ENCODE results near the gene SLC39A9. TPM values are rescaled to one million over a fixed set of nuclear protein-coding genes. Genes with fewer than 3 reads are reported as not detected.

Gene SLC39A9
- total RNA-seq, 2 donors from 2014 or later = 36.3 to 38.2 TPM

DNA sequence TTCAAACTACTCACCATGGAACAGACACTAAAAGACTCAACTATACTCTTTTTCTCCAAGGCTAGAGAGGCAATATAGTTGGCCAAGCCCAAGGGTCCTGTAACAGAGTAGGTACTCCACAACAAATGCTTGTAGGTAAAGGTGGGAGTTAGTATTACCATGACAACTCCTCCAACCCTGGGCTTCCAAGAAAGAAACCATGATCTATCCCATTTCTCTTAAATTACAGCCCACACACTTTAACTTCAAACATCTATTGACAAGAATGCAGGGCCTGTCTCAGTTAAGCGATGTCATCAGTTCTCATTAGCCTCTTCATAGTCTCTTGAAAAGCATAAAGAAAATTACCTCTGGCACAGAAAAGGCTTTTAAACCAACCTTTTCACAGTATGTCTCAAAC is 25.4 kb upstream of the SLC39A9 start:
- no peaks in the 10 kb centered on the region for H3K9me3 ChIP-seq
- ATAC-seq = no peak
- WGBS, 2 donors = 0 to 96% methylated on average over 1 of the region's 1 CpG

DNA sequence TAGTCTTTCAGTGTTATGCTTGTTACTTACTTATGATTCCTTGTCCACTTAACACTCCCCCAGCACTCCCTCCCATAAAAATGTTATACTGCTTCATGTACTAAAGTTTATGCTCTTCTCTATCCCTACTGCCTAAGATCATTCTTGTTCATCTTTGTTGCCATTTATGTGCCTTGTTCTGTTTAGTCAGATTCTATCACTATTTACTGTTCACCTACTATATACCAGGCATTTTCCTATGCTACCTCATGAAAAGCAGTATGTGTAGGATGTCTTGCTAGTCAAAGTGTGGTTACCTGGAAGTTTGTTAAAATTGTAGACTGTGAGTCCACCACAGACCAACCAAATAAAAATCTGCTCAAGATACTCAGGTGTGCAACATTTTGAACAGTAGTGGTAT is 24.3 kb upstream of the SLC39A9 start:
- TF ChIP-seq POLR2A (IDR thresholded peaks at IDR 0.05) = no peak
- TF ChIP-seq, protein P1, sequence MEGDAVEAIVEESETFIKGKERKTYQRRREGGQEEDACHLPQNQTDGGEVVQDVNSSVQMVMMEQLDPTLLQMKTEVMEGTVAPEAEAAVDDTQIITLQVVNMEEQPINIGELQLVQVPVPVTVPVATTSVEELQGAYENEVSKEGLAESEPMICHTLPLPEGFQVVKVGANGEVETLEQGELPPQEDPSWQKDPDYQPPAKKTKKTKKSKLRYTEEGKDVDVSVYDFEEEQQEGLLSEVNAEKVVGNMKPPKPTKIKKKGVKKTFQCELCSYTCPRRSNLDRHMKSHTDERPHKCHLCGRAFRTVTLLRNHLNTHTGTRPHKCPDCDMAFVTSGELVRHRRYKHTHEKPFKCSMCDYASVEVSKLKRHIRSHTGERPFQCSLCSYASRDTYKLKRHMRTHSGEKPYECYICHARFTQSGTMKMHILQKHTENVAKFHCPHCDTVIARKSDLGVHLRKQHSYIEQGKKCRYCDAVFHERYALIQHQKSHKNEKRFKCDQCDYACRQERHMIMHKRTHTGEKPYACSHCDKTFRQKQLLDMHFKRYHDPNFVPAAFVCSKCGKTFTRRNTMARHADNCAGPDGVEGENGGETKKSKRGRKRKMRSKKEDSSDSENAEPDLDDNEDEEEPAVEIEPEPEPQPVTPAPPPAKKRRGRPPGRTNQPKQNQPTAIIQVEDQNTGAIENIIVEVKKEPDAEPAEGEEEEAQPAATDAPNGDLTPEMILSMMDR (IDR thresholded peaks at IDR 0.05) = no peak
- no peak overlapping the region for H3K27ac ChIP-seq
- H3K4me1 ChIP-seq = no peaks in the 10 kb centered on the region
- H3K27me3 ChIP-seq = no peaks in the 10 kb centered on the region
- DNase-seq (no peak), ATAC-seq (no peak)
- H3K4me3 ChIP-seq = no peak overlapping the region
- intact Hi-C loops (cut with DNase I) = no loop called here
- H3K9me3 ChIP-seq = no peaks in the 10 kb centered on the region
- H3K36me3 ChIP-seq (replicated peaks in 1 of 2; ENCODE audit: insufficient read depth in 1 of 2, low read depth in 2 of 2) = no peaks in the 10 kb centered on the region

More for the DNA sequence above, 25.4 kb upstream of the SLC39A9 start:
- H3K27ac ChIP-seq = no peak overlapping the region
- no peak overlapping the region for H3K4me3 ChIP-seq
- no peaks in the 10 kb centered on the region for H3K27me3 ChIP-seq
- no peak for TF ChIP-seq POLR2A (IDR thresholded peaks at IDR 0.05)
- TF ChIP-seq, protein P1 (IDR thresholded peaks at IDR 0.05) = no peak
- DNase-seq = no peak
- H3K36me3 ChIP-seq (replicated peaks in 1 of 2; ENCODE audit: insufficient read depth in 1 of 2, low read depth in 2 of 2) = no peaks in the 10 kb centered on the region
- intact Hi-C loops (cut with DNase I) = no loop called here
- H3K4me1 ChIP-seq = no peaks in the 10 kb centered on the region

DNA sequence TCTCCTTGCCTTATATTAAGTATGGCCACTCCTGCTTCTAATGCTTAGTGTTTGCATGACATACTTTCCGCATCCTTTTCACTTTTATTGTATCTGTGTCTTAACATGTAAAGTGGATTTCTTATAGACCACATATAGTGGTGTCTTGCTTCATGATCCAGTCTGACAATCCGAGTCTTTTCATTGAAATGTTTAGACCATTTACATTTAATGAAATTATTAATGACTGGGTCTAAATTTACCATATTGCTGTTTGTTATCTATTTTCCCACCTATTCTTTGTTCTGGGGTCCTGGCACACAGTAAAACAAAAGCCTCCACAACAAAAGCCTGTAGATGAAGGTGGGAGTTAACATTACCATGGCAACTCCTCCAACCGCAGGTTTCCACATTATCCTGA is 23.3 kb upstream of the SLC39A9 start:
- ATAC-seq (no peak), DNase-seq (no peak)
- no peaks in the 10 kb centered on the region for H3K27me3 ChIP-seq
- no peak for TF ChIP-seq POLR2A (IDR thresholded peaks at IDR 0.05)
- TF ChIP-seq, protein P1 (IDR thresholded peaks at IDR 0.05) = no peak
- no peaks in the 10 kb centered on the region for H3K36me3 ChIP-seq (replicated peaks in 1 of 2; ENCODE audit: insufficient read depth in 1 of 2, low read depth in 2 of 2)
- intact Hi-C loops (cut with DNase I) = no loop called here
- H3K4me1 ChIP-seq = no peaks in the 10 kb centered on the region
- no peaks in the 10 kb centered on the region for H3K9me3 ChIP-seq
- WGBS, 2 donors = 78 to 97% methylated on average over 3 of the region's 3 CpGs
- no peak overlapping the region for H3K4me3 ChIP-seq
- H3K27ac ChIP-seq = no peak overlapping the region

DNA sequence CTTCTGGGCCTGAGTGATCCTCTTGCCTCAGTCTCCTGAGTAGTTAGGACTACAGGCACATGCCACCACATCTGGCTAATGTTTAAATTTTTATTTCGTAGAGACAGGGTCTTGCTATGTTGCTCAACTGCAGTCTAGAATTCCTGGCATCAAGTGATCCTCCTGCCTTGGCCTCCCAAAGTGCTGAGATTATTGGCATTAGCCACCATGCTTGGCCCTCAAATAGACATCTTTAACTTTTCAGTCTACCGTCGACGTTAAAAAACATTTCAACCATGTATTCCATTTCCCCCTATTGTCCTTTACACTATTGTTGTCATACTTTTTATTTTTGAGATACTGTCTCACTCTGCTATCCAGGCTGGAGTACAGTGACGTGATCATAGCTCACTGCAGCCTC is 22.8 kb upstream of the SLC39A9 start:
- DNase-seq (no peak), ATAC-seq (no peak)
- TF ChIP-seq POLR2A (IDR thresholded peaks at IDR 0.05) = no peak
- TF ChIP-seq, protein P1 (IDR thresholded peaks at IDR 0.05) = no peak
- intact Hi-C loops (cut with DNase I) = no loop called here
- Histone ChIP-seq H3K4me1 (no peaks in the 10 kb centered on the region), H3K27me3 (no peaks in the 10 kb centered on the region), H3K36me3 (replicated peaks in 1 of 2; ENCODE audit: insufficient read depth in 1 of 2, low read depth in 2 of 2) (peaks cover 0 to 4% of the 10 kb centered on the region in 2 donors), H3K9me3 (no peaks in the 10 kb centered on the region), H3K4me3 (no peak overlapping the region), H3K27ac (no peak overlapping the region)
- WGBS, 2 donors = 97 to 98% methylated on average over 5 of the region's 5 CpGs

DNA sequence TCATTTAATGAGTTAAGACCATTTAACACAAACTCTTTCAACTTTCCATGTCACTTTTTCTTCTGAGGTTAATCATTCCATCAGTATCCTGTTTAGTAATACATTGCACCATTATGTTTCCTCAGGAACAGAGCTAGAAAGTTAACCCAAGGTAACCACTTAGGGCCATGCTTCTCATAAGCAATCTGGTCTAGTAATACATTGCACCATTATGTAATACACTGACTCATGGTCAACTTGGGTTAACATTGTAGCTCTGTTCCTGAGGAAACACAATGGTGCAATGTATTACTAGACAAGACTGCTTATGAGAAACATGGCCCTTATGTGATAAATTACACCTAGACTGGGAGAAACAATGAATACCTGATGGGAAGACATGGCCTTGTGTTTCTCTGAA is 22.1 kb upstream of the SLC39A9 start:
- H3K9me3 ChIP-seq = no peaks in the 10 kb centered on the region
- H3K4me3 ChIP-seq = no peak overlapping the region
- peaks cover 0 to 4% of the 10 kb centered on the region in 2 donors for H3K36me3 ChIP-seq (replicated peaks in 1 of 2; ENCODE audit: insufficient read depth in 1 of 2, low read depth in 2 of 2)
- TF ChIP-seq POLR2A (IDR thresholded peaks at IDR 0.05) = no peak
- H3K4me1 ChIP-seq = no peaks in the 10 kb centered on the region
- intact Hi-C loops (cut with DNase I) = no loop called here
- no peaks in the 10 kb centered on the region for H3K27me3 ChIP-seq
- no peak for ATAC-seq
- no peak for DNase-seq
- no peak overlapping the region for H3K27ac ChIP-seq
